Kidney (tissue), 14 donors: ENCODE results near the gene RAPH1. TPM values are rescaled to one million over a fixed set of nuclear protein-coding genes. Genes with fewer than 3 reads are reported as not detected.
A peak's percentile ranks its signal among the peaks of the same experiment; 100 is the strongest.

ENCODE experiments used
- DNase-seq, 5 donors: peaks; one replicate each; pipeline ENCODE4 v3.0.0-alpha.2; 2013 to 2020
- FAIRE-seq: peaks from 2 replicates; lab custom pipeline; 2012; peaks lifted over from hg19 to GRCh38; lab: Jason Lieb, UNC
- H3K27ac ChIP-seq, 2 donors: one replicate each; pipeline ENCODE4 v1.7.0; 2013; ENCODE audit warnings: low read depth in 2 of 2, low read length in 2 of 2, inconsistent platforms in 1 of 2
- H3K27me3 ChIP-seq: one replicate; pipeline ENCODE4 v1.7.1; 2013; ENCODE audit warnings: low read length, inconsistent platforms; ENCODE audit not compliant: control insufficient read depth, insufficient read depth
- H3K36me3 ChIP-seq, 3 donors: one replicate each; pipeline versions ENCODE4 v1.7.0 to v1.7.1; 2013; ENCODE audit warnings: low read length in 3 of 3, control low read depth in 1 of 3, inconsistent platforms in 1 of 3; ENCODE audit not compliant: insufficient read depth in 3 of 3, control insufficient read depth in 2 of 3
- H3K4me1 ChIP-seq, 3 donors: one replicate each; pipeline versions ENCODE4 v1.7.0 to v1.7.1; 2013; ENCODE audit warnings: low read length in 3 of 3, inconsistent platforms in 1 of 3, low read depth in 1 of 3; ENCODE audit not compliant: control insufficient read depth in 2 of 3, insufficient read depth in 2 of 3
- H3K4me3 ChIP-seq, 3 donors: one replicate each; pipeline versions ENCODE4 v1.7.0 to v1.8.1; 2013; ENCODE audit warnings: low read length in 3 of 3, control low read depth in 1 of 3, inconsistent platforms in 1 of 3
- H3K9ac ChIP-seq, 3 donors: one replicate each; pipeline versions ENCODE4 v1.7.0 to v1.7.1; 2013; ENCODE audit warnings: low read length in 3 of 3, control low read depth in 1 of 3, inconsistent platforms in 1 of 3
- H3K9me3 ChIP-seq, 3 donors: one replicate each; pipeline versions ENCODE4 v1.7.0 to v1.7.1; 2013; ENCODE audit warnings: low read length in 3 of 3, control low read depth in 1 of 3, inconsistent platforms in 1 of 3; ENCODE audit not compliant: control insufficient read depth in 2 of 3, insufficient read depth in 1 of 3
- CTCF ChIP-seq: IDR thresholded peaks from 3 replicates; pipeline ENCODE4 v1.5.1; 2012; ENCODE audit warnings: mild to moderate bottlenecking, moderate library complexity, borderline replicate concordance; ENCODE audit not compliant: insufficient read depth; ENCODE audit errors: extremely low read depth
- intact Hi-C: fragments of 100-400 bp; cut with DNase I; formaldehyde crosslinking; loops from one replicate; pipeline ENCODE4 v1.11.1; 2022
- polyA plus RNA-seq: library from polyadenylated mRNA; stranded (reverse); fragments of 350-450 nt; fragmentation: Illumina TruSeq; extraction: RNeasy Lipid Tissue Mini Kit (QIAGEN cat#74804); gene quantifications from one replicate; pipeline ENCODE4 v1.2.3, GENCODE V29; 2014; ENCODE audit warnings: low read depth, low replicate concordance; ENCODE audit not compliant: insufficient read depth
- total RNA-seq: library from RNA; stranded (reverse); fragmentation: NEBNext Ultra II Directional; extraction: Animal tissue kit (Norgen Biotek cat#: 25700); gene quantifications from one replicate; pipeline ENCODE4 v1.2.1, GENCODE V29; 2021
- donor health status: control.
- donor health status: control.
- donor health status: control.
- donor health status: control.
- donor health status: control.
- donor health status: DM: yes; HTN: yes; CAD: no.
- donor health status: Normal renal cell carcinoma (clear cell type).

Gene RAPH1
- total and polyA plus RNA-seq, 2 donors from 2014 or later = 3.5 to 90.7 TPM

- Histone ChIP-seq H3K27me3 (no peaks in the 10 kb centered on the region), H3K9me3 (no peaks in the 10 kb centered on the region), H3K4me1 (peaks cover 0 to 11% (median 0%) of the 10 kb centered on the region in 3 donors), H3K9ac (peak overlapping the region; percentile 6 to 81 (median 77)), H3K4me3 (peak overlapping the region; percentile 66 to 86 (median 70)), H3K36me3 (no peaks in the 10 kb centered on the region), H3K27ac (peak overlapping the region; percentile 92)
- FAIRE-seq (no peak), DNase-seq (peak in 1 of 5 donors; percentile 33)
- no peak for TF ChIP-seq CTCF
- intact Hi-C loops = no loop called here
Observed at GRCh38 chr2:203535784-203536585, 884 bp upstream of the RAPH1 start.

DNA sequence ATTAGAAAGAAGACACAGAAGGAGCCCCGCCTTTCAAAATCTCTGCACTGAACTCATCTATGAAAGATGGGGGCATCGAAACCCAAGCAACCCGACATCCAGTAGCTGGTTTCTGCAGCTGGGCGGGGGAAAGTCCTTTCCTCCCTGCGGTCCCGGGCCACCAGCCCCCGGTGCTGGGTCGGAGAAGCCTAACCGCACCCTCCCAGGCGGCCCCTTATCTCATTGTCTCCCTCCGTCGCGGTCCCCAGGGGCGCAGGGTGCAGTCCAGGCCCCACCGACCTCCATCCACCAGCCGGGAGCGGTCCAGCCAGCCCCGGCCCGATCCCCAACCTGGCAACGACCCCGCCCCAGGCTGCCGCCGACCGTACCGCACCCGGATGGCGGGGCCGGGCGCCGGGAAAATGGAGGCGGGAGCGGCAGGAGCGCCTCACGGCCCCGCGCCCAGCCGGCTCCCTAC is 452 bp downstream of the RAPH1 start:
- Histone ChIP-seq H3K27ac (peak overlapping the region; percentile 82 to 88), H3K4me1 (peaks cover 0 to 11% (median 0%) of the 10 kb centered on the region in 3 donors), H3K27me3 (no peaks in the 10 kb centered on the region), H3K4me3 (peak overlapping the region; percentile 74 to 92 (median 82)), H3K36me3 (no peaks in the 10 kb centered on the region), H3K9me3 (no peaks in the 10 kb centered on the region), H3K9ac (peak overlapping the region; percentile 29 to 59 (median 41))
- intact Hi-C loops = no loop called here
- FAIRE-seq = no peak
- peak in 1 of 5 donors; percentile 77 for DNase-seq
- no peak for TF ChIP-seq CTCF

DNA sequence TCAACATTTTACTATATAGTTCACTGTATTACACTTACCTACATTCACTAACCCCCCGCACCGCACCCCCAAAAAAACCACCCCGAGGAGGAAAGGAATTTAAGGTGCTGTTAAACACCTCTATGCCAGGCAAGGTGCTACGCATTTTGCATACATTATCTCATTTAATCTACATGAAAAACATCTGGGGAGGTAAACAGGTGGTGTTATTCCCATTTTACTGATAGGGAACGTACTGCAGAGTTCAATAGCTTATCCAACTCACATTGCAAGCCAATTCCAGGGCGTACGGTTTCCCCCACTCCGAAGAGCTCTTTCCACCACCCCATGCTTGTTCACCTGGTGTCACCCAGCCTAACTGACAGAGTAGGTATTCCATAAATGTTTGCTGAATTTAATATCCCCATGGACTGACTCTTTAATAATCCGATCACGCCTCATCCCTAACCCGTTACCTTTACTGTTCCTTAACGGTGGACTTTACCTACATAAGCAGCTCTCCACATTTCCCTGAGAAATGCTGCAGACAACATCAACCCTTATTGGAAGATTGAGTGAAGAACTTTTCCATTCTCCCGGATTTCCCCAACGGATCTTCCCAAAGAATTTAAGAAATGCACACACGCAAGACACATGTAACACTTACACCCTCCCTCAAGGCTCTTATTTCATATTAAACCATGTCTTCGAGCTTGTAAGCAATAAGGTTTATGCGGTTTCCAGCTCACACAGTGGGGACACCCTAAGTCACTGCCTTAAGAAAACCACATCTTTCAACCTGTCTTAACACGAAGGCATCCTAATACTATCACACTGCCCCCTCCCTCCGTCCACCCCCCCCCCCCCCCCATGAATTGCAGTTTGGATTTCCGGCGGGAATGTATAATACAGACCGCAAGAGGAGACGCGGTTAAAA is 1.2 kb downstream of the RAPH1 start:
- H3K9me3 ChIP-seq = no peaks in the 10 kb centered on the region
- no peak for TF ChIP-seq CTCF
- FAIRE-seq (no peak), DNase-seq (peak in 3 of 5 donors; percentile 15 to 59 (median 52))
- H3K27me3 ChIP-seq = no peaks in the 10 kb centered on the region
- intact Hi-C loops = no loop called here
- H3K4me3 ChIP-seq = peak overlapping the region; percentile 74 to 92 (median 82)
- no peaks in the 10 kb centered on the region for H3K36me3 ChIP-seq
- peaks cover 0 to 11% (median 0%) of the 10 kb centered on the region in 3 donors for H3K4me1 ChIP-seq
- peak overlapping the region; percentile 65 to 82 for H3K27ac ChIP-seq
- peak overlapping the region; percentile 59 to 74 (median 69) for H3K9ac ChIP-seq
